BLaER1 (cell line): ENCODE results near the gene ZNF143.

Experiments
- H3K27ac ChIP-seq: shearing (Covaris generic); formaldehyde crosslinking; 2 replicates; pipeline ENCODE4 v1.8.1; 2022
- H3K27me3 ChIP-seq: shearing (Covaris generic); formaldehyde crosslinking; 2 replicates; pipeline ENCODE4 v1.8.1; 2022
- H3K36me3 ChIP-seq: shearing (Covaris generic); formaldehyde crosslinking; 2 replicates; pipeline ENCODE4 v1.8.1; 2022
- H3K4me1 ChIP-seq: shearing (Covaris generic); formaldehyde crosslinking; 2 replicates; pipeline ENCODE4 v1.8.1; 2022
- H3K4me2 ChIP-seq: shearing (Covaris generic); formaldehyde crosslinking; 2 replicates; pipeline ENCODE4 v1.8.1; 2022
- H3K4me3 ChIP-seq: shearing (Covaris generic); formaldehyde crosslinking; 2 replicates; pipeline ENCODE4 v1.8.1; 2022
- H3K9ac ChIP-seq: shearing (Covaris generic); formaldehyde crosslinking; 2 replicates; pipeline ENCODE4 v1.8.1; 2022
- H3K9me3 ChIP-seq: shearing (Covaris generic); formaldehyde crosslinking; 2 replicates; pipeline ENCODE4 v1.8.1; 2022
- H4K20me1 ChIP-seq: shearing (Covaris generic); formaldehyde crosslinking; 2 replicates; pipeline ENCODE4 v1.8.1; 2022
- Cebpa-rat ChIP-seq: shearing (Covaris generic); IDR thresholded peaks from 2 replicates; pipeline ENCODE4 v1.8.1; 2022

ZNF143 gene

GRCh38 chr11:9573052-9573774, 112.4 kb downstream of the ZNF143 start, which contains the start of gene WEE1:
Gene WEE1, plus strand, starts transcription at chr11:9573670. Its CDS starts 264 bp downstream, at chr11:9573934.
- TF ChIP-seq Cebpa-rat: no peak
- Histone ChIP-seq H4K20me1 (peaks cover 39% of the 10 kb centered on the region), H3K36me3 (peaks cover 17% of the 10 kb centered on the region), H3K9ac (peak within 1 kb of the TSS; percentile 97), H3K27me3 (no peaks in the 10 kb centered on the region), H3K27ac (peak within 1 kb of the TSS; percentile 97), H3K9me3 (no peaks in the 10 kb centered on the region), H3K4me2 (peak within 1 kb of the TSS; percentile 93), H3K4me3 (peak within 1 kb of the TSS; percentile 99), H3K4me1 (peaks cover 52% of the 10 kb centered on the region)

DNA sequence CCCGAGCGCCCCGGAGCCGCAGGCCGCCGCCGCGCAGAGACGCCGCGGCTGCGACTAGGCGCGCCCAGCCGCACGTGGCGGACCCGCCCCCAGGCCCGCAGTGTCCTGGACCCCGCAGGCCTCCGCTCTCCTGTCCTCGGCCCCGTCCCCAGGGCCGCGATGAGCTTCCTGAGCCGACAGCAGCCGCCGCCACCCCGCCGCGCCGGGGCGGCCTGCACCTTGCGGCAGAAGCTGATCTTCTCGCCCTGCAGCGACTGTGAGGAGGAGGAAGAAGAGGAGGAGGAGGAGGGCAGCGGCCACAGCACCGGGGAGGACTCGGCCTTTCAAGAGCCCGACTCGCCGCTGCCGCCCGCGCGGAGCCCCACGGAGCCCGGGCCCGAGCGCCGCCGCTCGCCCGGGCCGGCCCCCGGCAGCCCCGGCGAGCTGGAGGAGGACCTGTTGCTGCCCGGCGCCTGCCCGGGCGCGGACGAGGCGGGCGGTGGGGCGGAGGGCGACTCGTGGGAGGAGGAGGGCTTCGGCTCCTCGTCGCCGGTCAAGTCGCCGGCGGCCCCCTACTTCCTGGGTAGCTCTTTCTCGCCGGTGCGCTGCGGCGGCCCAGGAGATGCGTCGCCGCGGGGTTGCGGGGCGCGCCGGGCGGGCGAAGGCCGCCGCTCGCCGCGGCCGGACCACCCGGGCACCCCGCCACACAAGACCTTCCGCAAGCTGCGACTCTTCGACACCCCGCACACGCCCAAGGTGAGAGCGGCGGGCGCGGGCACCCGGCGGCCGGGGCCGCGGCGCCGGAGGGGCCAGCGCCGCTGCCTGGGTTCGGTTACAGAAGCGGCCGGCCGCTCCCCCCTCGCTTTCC, 113.2 kb downstream of the ZNF143 start:
- no peaks in the 10 kb centered on the region for H3K27me3 ChIP-seq
- peaks cover 47% of the 10 kb centered on the region for H4K20me1 ChIP-seq
- H3K4me3 ChIP-seq: peak overlapping the region; percentile 99
- peak overlapping the region; percentile 93 for H3K4me2 ChIP-seq
- peak overlapping the region; percentile 97 for H3K9ac ChIP-seq
- peaks cover 46% of the 10 kb centered on the region for H3K4me1 ChIP-seq
- TF ChIP-seq Cebpa-rat: no peak
- H3K9me3 ChIP-seq: no peaks in the 10 kb centered on the region
- peaks cover 25% of the 10 kb centered on the region for H3K36me3 ChIP-seq
- H3K27ac ChIP-seq: peak overlapping the region; percentile 97

DNA sequence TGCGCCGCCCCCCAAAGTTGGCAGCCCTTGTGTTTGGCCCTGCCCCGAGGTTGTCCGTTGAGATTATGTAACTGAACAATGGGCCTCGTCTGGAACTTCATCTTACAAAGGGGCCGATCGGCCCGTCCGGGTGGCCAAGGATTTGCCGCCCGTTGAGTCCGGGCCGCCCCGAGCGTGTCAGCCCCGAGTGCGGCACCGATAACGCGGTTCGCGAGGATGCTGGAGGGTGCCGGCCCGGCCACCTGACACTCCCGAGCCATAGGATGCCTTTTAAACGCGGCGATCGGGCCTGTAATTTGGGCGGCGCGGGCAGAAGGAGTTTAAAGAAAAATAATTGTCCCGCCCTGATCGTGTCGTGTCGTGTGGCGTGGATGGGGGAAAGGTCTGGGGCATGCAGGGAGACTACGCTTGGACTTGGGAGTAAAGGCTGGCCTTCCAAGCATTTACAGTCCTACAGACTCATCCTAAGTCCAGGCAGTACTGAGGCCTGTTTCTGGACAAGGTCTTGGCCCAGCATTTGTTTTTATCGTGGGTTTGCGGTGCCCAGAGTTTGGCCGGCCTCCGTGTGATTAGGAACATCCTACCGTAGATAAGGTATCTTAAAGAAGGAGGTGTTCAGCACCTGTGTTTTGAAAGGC, 113.9 kb downstream of the ZNF143 start:
- Histone ChIP-seq H3K36me3 (peaks cover 32% of the 10 kb centered on the region), H3K27ac (peak overlapping the region; percentile 97), H3K4me2 (peak overlapping the region; percentile 93), H3K27me3 (no peaks in the 10 kb centered on the region), H3K4me1 (peaks cover 38% of the 10 kb centered on the region), H3K4me3 (peak overlapping the region; percentile 99), H4K20me1 (peaks cover 54% of the 10 kb centered on the region), H3K9me3 (no peaks in the 10 kb centered on the region), H3K9ac (peak overlapping the region; percentile 97)
- TF ChIP-seq Cebpa-rat: no peak

- no peaks in the 10 kb centered on the region for H3K9me3 ChIP-seq
- peaks cover 58% of the 10 kb centered on the region for H4K20me1 ChIP-seq
- peak overlapping the region; percentile 97 for H3K27ac ChIP-seq
- H3K36me3 ChIP-seq: peaks cover 40% of the 10 kb centered on the region
- H3K4me1 ChIP-seq: peaks cover 34% of the 10 kb centered on the region
- no peaks in the 10 kb centered on the region for H3K27me3 ChIP-seq
- TF ChIP-seq Cebpa-rat: no peak
- H3K4me3 ChIP-seq: peak overlapping the region; percentile 99
- H3K9ac ChIP-seq: peak overlapping the region; percentile 97
- H3K4me2 ChIP-seq: peak overlapping the region; percentile 93
Observed at GRCh38 chr11:9575260-9576240, 114.7 kb downstream of the ZNF143 start.

- H3K36me3 ChIP-seq: peaks cover 53% of the 10 kb centered on the region
- H3K4me1 ChIP-seq: peaks cover 31% of the 10 kb centered on the region
- H3K9ac ChIP-seq: no peak overlapping the region; the same call in 1 of the 2 replicates
- no peak for TF ChIP-seq Cebpa-rat
- H3K27ac ChIP-seq: no peak overlapping the region
- H3K4me3 ChIP-seq: peak overlapping the region; percentile 99; the same call in 1 of the 2 replicates
- no peaks in the 10 kb centered on the region for H3K9me3 ChIP-seq
- no peaks in the 10 kb centered on the region for H3K27me3 ChIP-seq
- peaks cover 67% of the 10 kb centered on the region for H4K20me1 ChIP-seq
- peak overlapping the region; percentile 93 for H3K4me2 ChIP-seq
Observed at GRCh38 chr11:9576701-9577381, 116.0 kb downstream of the ZNF143 start.

DNA sequence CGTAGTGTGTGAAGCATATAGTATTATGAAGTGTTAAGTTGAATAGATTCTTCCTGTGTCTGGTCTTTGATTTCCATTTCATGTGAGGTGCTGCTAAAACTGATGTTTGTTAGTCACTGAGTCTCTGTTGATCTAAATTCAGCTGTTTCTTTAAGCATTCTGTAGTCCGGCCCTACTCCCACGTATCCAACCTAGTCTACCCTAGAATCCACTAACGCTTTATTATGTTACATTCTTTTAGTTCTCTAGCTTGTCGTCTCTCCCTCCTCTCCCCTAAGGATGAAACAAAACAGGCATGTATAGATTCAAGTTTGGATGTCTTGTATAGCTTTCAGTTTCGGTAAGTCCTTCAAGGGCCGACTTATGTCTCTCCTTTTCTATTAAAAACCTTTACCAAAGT, 116.7 kb downstream of the ZNF143 start:
- Histone ChIP-seq H3K4me1 (peaks cover 24% of the 10 kb centered on the region), H4K20me1 (peaks cover 73% of the 10 kb centered on the region), H3K36me3 (peaks cover 60% of the 10 kb centered on the region), H3K9me3 (no peaks in the 10 kb centered on the region), H3K4me2 (no peak overlapping the region; the same call in 1 of the 2 replicates), H3K27me3 (no peaks in the 10 kb centered on the region), H3K27ac (no peak overlapping the region), H3K4me3 (no peak overlapping the region), H3K9ac (no peak overlapping the region)
- no peak for TF ChIP-seq Cebpa-rat
